ENCODE data around the gene SLC35E2B.
A peak's percentile ranks its signal among the peaks of the same experiment; 100 is the strongest.
"Not testable (repeated sequence)": the region's sequence is repeated elsewhere in the genome, so short reads cannot be mapped to it uniquely, and the experiment has no call there.

GRCh38 chr1:1692714-1693647 lies at the start of gene SLC35E2B:
- not testable (repeated sequence) for TF ChIP-seq CREB5 (CRISPR knock-in tag; IDR thresholded peaks at IDR 0.05; ENCODE audit: low read depth); ZNF8 (CRISPR knock-in tag; IDR thresholded peaks at IDR 0.05); PPARA (CRISPR knock-in tag; IDR thresholded peaks at IDR 0.05; ENCODE audit: borderline replicate concordance); ISL1 (CRISPR knock-in tag; IDR thresholded peaks at IDR 0.05); ZNF565 (CRISPR knock-in tag; conservative IDR thresholded peaks at IDR 0.05; ENCODE audit: low read depth); PATZ1 (CRISPR knock-in tag; IDR thresholded peaks at IDR 0.05; ENCODE audit: borderline replicate concordance); GLIS3 (CRISPR knock-in tag; IDR thresholded peaks at IDR 0.05); ZFP30 (CRISPR knock-in tag; IDR thresholded peaks at IDR 0.05); ESRRG (CRISPR knock-in tag; IDR thresholded peaks at IDR 0.05); POU6F1 (CRISPR knock-in tag; IDR thresholded peaks at IDR 0.05; ENCODE audit: borderline replicate concordance, low read depth); TSHZ2 (CRISPR knock-in tag; IDR thresholded peaks at IDR 0.05); BACH2 (CRISPR knock-in tag; IDR thresholded peaks at IDR 0.05; ENCODE audit: borderline replicate concordance)
- TF ChIP-seq ZFP3 (CRISPR knock-in tag; IDR thresholded peaks at IDR 0.05) = peak; percentile 89

Data from SK-N-SH treated with all-trans-retinoic acid at 6 μM for 48 hours (cell line).